ENCODE measurements around the gene OTX2. TPM values are rescaled to one million over a fixed set of nuclear protein-coding genes. Genes with fewer than 3 reads are reported as not detected.

The OTX2 gene
- total RNA-seq, 1 donor from 2014 or later, result 0.22 TPM

- TF ChIP-seq, protein P1, sequence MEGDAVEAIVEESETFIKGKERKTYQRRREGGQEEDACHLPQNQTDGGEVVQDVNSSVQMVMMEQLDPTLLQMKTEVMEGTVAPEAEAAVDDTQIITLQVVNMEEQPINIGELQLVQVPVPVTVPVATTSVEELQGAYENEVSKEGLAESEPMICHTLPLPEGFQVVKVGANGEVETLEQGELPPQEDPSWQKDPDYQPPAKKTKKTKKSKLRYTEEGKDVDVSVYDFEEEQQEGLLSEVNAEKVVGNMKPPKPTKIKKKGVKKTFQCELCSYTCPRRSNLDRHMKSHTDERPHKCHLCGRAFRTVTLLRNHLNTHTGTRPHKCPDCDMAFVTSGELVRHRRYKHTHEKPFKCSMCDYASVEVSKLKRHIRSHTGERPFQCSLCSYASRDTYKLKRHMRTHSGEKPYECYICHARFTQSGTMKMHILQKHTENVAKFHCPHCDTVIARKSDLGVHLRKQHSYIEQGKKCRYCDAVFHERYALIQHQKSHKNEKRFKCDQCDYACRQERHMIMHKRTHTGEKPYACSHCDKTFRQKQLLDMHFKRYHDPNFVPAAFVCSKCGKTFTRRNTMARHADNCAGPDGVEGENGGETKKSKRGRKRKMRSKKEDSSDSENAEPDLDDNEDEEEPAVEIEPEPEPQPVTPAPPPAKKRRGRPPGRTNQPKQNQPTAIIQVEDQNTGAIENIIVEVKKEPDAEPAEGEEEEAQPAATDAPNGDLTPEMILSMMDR (conservative IDR thresholded peaks at IDR 0.05), result no peak
These were observed 2.7 kb downstream of the OTX2 start for GRCh38 chr14:56807386-56808109.

GRCh38 chr14:56806760-56807159 lies 3.5 kb downstream of the OTX2 start:
- Mint-ChIP-seq H3K27ac (no peak overlapping the region), H3K4me3 (no peak overlapping the region), H3K27me3 (peaks cover 98% of the 10 kb centered on the region), H3K36me3 (no peaks in the 10 kb centered on the region), H3K4me1 (ENCODE audit: unreplicated experiment) (peaks cover 7% of the 10 kb centered on the region), H3K9me3 (no peaks in the 10 kb centered on the region)
- no peak for DNase-seq (ENCODE audit: extremely low spot score, unreplicated experiment)
- TF ChIP-seq, protein P1 (conservative IDR thresholded peaks at IDR 0.05), result no peak

More at GRCh38 chr14:56807386-56808109, 2.7 kb downstream of the OTX2 start:
- DNase-seq (ENCODE audit: extremely low spot score, unreplicated experiment), result no peak
- no peaks in the 10 kb centered on the region for H3K9me3 Mint-ChIP-seq
- peaks cover 7% of the 10 kb centered on the region for H3K4me1 Mint-ChIP-seq (ENCODE audit: unreplicated experiment)
- H3K4me3 Mint-ChIP-seq, result peak overlapping the region; percentile 81
- H3K27me3 Mint-ChIP-seq, result peaks cover 97% of the 10 kb centered on the region
- no peaks in the 10 kb centered on the region for H3K36me3 Mint-ChIP-seq
- H3K27ac Mint-ChIP-seq, result peak overlapping the region; percentile 21

DNA sequence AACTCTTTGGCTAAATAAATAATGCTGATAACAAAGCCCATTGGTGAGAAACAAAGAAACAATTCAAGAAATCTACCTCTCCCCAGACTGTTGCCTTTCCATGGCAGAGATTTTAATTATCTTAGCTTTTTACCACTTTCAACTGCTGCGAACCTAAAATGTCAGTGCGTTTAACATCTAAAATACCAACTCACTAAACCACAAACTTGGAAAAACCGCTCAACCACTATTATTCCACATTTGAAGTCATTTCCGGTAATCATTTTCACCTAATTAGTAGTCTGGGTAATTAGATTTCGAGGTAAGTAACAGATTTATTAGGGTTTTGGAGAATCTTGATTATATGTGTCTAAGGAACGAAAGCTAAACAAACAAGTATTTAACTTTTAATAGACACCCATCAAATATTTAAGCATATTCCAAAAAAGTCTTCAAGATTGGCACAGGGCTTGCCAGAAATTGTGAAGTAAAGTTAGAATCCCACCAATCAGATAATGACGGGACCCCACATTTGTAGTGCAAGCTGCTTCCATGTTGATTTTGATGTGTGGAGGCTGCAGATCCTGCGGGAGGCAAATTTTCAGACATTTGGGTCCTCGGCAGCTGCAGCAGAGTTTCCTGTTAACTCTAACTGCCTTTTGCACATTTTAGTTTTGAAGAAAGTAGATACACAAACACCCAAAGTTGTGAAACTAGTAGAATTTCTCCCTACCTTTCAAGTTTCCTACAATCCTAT lies 4.1 kb downstream of the OTX2 start:
- TF ChIP-seq, protein P1 (conservative IDR thresholded peaks at IDR 0.05), result no peak

DNA sequence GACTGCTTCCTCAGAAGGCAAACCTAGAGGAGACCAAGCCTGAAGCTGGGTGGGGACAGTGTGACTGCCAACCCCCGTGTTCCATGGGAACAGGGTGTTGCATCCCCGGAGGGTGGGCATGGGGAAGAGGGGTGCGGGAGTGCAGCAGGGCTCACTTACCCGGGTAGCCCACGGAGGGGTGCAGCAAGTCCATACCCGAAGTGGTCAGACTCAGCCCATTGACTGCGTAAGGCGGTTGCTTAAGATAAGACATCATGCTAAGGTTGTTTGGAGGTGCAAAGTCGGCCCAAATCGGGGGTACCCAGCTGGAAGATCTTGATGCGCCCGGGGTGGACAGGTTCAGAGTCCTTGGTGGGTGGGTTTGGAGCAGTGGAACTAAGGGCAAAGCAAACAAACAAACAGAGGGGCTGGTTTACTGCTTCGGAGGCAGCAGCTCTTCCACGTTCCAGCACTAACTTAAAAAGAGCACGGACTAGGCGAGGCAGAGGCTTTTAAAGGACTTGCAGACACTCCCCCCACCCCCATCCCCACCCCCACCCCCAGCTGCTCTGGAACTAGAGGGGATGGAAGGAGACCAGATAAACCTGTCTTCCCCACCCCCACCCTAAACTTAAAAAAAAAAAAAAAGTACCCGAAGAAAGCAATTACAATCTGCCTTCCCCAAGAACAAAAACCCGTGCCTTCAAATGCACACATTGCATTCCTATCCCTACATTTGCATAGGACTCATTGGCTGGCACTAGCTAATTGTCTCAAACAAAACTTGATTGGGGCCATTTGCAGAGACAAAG lies 4.9 kb downstream of the OTX2 start:
- no peaks in the 10 kb centered on the region for H3K36me3 Mint-ChIP-seq
- H3K4me3 Mint-ChIP-seq, result no peak overlapping the region

More for the DNA sequence above, 4.1 kb downstream of the OTX2 start:
- no peak for DNase-seq (ENCODE audit: extremely low spot score, unreplicated experiment)
- Mint-ChIP-seq H3K4me3 (no peak overlapping the region), H3K9me3 (no peaks in the 10 kb centered on the region), H3K36me3 (no peaks in the 10 kb centered on the region), H3K27ac (no peak overlapping the region), H3K4me1 (ENCODE audit: unreplicated experiment) (peaks cover 7% of the 10 kb centered on the region), H3K27me3 (peaks cover 98% of the 10 kb centered on the region)

More for the DNA sequence above, 4.9 kb downstream of the OTX2 start:
- DNase-seq (ENCODE audit: extremely low spot score, unreplicated experiment), result no peak
- H3K27ac Mint-ChIP-seq, result no peak overlapping the region
- peaks cover 98% of the 10 kb centered on the region for H3K27me3 Mint-ChIP-seq
- TF ChIP-seq, protein P1 (conservative IDR thresholded peaks at IDR 0.05), result no peak
- H3K9me3 Mint-ChIP-seq, result no peaks in the 10 kb centered on the region
- H3K4me1 Mint-ChIP-seq (ENCODE audit: unreplicated experiment), result peaks cover 7% of the 10 kb centered on the region
